Measurements from ENCODE around the gene GSTM1.
"Not testable (repeated sequence)": the region's sequence is repeated elsewhere in the genome, so short reads cannot be mapped to it uniquely, and the experiment has no call there.

GSTM1 gene

DNA sequence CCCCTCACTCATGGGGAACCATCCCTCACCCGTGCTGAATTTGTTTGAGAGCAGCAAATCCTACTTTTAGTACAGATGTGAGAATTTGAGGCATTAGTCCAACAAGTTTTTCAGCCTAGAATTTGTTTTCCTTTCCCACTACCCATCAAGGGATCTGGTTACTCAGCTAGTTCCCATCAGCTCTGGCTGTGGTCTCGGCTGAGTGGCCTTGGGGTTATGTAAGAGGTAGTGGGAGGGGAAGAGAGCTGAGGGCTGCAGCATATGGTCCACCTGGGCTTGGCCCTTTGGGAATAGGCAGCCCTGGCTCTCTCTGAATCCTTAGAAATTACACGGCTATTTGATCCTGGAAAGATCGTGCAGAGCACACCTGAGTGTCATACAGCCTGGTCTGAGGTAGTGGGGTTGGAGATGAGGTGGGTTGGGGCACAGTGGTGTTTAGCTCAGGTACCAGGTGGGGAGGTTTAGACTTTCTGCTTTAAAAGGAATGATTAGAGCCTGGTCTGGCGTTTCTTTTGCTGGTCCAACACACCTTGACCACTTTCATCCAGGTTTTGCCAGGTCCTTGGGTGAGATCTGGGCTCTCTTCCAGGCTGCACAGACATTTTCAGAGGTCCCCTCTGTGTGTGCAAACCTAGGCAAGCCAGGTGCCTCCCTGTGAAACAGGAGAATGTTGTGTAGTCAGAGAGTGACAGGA lies 27.5 kb upstream of the GSTM1 start:
- DNase-seq (ENCODE audit: low read depth) = no peak

DNA sequence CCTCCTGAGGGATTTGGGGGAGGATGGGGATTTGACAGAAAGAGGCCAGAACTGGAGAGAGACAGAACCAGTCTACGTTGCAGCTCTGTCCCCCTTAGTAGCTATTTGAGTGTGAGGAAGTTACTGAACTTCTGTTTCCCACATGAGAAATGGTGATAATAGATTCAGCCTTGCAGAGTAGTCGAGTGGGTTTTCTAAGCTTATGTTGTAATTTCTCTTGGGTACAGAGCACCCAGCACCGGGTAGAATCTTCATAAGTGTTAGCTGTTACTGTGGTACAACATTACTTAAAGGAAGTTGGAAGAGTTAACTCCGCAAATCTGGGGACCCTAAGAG lies 27.0 kb upstream of the GSTM1 start:
- DNase-seq (ENCODE audit: low read depth) = not testable (repeated sequence)

DNA sequence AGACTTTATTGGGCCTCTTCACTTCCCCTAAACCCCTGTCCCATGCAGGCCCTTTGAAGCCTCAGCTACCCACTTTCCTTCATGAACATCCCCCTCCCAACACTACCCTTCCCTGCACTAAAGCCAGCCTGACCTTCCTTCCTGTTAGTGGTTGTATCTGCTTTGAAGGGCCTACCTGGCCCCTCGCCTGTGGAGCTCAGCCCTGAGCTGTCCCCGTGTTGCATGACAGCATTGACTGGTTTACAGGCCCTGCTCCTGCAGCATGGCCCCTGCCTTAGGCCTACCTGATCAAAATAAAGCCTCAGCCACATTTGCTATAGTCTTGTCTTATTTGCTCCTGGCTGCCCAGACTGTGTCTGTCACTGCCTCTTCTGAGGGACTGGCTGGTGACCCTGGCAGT lies 26.2 kb upstream of the GSTM1 start:
- DNase-seq (ENCODE audit: low read depth) = no peak

DNA sequence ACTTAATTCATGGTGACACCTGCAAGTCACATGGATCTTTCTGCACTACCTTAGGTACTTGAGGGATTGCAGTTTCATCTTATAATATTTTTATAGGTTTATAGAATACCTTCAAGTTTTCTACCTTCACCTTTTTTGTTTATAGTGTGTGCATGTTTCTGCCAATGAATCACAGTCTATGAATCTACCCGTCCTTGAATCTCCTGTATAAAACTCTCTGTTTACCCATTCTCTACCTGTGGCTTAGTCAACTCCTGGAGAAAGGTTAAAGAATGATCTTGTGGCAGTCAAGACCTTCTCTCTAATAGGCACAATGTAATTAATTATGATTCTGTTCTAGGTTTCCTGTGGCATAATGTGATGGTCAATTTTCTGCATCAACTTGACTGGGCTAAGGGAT lies 22.9 kb upstream of the GSTM1 start:
- DNase-seq (ENCODE audit: low read depth) = no peak

DNA sequence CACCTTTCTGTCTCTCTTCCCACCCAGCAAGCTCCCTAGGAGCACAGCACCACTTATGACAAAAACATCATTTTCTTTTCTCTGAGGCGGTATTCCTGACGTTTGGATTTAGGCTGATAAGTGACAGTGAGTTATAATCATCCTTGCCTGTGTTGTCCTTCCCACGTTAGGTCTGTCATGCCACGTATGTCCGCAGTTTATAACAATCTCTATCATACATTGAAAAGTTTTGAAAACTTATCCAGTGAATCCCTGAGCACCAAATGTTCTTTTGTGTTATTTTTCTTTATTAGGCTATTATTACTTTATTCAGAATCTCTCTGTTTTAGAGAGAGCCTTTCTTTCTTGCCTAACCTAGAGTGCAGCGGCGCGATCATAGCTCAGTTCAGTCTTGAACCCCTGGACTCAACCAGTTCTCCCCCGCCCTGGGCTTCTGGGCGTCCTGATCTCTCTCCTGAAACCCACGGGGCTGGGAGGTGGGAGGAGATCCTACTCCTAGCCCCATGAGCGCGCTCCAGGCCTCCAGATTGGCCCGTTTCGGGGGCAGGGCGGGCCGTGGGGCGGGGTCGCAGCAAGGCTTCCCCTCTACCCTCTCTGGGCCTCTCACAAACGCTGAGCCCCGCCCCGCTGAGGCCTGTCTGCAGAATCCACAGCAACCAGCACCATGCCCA lies 20.0 kb upstream of the GSTM1 start, which contains the start of gene GSTM2:
GSTM2 (plus strand) TSS at position 606 of the 671 bp plus-strand sequence; CDS start at position 665, 59 bp downstream.
- peak; percentile 76 for DNase-seq (ENCODE audit: low read depth)

DNA sequence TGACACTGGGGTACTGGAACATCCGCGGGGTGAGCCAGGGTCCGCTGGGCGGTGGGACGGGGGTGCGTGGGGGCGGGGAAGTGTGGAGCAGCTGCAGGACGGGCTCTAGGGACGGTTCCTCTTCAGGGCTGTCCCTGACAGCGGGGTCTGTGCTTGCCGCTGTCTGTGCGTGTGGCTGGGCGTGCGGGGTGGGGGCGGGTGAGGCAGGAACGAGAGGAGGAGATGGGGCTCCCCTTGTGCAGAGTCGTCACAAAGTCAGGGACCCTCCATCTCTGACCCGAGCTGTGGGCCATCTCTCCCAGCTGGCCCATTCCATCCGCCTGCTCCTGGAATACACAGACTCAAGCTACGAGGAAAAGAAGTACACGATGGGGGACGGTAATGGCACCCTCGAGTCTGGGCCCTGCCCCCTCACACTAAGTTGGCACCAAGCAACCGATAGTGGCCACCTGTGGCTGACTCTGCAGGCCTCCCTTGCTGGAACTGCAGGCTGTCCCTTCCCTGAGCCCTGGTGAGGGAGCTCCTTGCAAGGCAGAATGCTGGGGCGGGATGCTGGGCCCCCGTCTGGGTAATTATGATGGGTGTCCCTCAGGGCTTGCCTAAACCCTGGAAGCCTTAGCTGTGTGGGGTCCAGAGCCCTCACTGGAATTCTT lies 19.4 kb upstream of the GSTM1 start:
- DNase-seq (ENCODE audit: low read depth) = no peak

DNA sequence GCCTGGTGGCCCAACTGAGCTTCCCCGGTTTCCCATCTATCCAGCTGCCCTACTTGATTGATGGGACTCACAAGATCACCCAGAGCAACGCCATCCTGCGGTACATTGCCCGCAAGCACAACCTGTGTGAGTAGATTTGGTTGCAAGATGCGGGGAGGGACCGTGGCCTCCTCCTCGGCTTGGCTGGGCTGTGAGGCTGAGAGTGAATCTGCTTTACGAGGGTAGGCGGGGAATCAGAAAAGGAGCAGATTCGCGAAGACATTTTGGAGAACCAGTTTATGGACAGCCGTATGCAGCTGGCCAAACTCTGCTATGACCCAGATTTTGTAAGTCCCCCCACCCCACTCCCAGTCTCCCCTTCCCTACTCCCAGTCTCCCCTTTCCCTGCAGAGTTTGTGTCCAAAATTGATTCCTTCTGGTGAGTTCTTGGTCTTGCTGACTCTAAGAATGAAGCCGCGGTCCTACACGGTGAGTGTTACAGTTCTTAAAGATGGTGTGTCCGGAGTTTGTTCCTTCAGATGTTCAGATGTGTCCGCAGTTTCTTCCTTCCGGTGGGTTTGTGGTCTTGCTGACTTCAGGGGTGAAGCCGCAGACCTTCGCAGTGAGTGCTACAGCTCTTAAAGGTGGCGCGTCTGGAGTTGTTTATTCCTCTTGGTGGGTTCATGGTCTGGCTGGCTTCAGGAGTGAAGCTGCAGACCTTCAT lies 18.2 kb upstream of the GSTM1 start:
- no peak for DNase-seq (ENCODE audit: low read depth)

DNA sequence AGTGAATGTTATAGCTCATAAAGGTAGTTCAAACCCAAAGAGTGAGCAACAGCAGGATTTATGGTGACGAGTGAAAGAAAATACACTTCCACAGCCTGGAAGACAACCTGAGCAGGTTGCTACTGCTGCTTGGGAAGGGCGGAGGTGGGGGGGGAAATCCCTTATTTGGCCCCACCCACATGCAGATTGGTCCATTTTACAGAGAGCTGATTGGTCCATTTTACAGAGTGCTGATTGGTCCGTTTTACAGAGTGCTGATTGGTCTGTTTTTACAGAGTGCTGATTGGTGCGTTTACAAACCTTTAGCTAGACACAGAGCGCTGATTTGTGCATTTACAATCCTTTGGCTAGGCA lies 17.7 kb upstream of the GSTM1 start:
- not testable (repeated sequence) for DNase-seq (ENCODE audit: low read depth)

DNA sequence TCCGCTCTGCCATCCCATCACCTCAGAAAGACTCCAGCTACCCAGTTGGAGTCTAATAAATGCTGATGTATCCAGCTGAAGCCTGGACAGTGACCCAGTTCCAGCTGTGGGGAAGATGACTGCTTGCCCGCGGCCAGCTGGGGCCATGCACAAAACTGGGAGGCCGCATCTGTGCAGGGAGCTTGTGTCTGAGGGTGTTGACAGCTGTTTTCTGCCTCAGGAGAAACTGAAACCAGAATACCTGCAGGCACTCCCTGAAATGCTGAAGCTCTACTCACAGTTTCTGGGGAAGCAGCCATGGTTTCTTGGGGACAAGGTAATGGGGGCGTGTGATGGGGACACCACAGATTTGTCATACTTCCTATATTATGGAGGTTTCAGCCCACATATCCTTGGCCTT lies 16.6 kb upstream of the GSTM1 start:
- no peak for DNase-seq (ENCODE audit: low read depth)

DNA sequence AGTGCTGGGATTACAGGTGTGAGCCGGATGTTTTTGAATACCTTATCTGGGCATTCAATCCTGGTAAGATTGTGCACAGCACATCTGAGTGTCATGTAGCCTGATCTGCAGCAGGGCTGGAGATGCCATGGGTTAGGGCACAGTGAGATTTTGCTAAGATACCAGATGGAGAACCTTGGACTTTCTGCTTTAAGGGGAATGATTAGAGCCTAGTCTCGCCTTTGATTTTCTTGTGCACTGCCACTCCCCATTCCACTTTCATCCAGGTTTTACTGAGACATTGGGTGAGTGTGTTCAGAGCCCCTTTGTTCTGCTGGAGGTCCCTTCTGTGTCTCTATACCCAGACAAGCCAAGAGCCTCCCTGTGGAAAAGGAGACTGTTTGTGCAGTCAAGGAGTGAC lies 13.8 kb upstream of the GSTM1 start:
- not testable (repeated sequence) for DNase-seq (ENCODE audit: low read depth)

DNA sequence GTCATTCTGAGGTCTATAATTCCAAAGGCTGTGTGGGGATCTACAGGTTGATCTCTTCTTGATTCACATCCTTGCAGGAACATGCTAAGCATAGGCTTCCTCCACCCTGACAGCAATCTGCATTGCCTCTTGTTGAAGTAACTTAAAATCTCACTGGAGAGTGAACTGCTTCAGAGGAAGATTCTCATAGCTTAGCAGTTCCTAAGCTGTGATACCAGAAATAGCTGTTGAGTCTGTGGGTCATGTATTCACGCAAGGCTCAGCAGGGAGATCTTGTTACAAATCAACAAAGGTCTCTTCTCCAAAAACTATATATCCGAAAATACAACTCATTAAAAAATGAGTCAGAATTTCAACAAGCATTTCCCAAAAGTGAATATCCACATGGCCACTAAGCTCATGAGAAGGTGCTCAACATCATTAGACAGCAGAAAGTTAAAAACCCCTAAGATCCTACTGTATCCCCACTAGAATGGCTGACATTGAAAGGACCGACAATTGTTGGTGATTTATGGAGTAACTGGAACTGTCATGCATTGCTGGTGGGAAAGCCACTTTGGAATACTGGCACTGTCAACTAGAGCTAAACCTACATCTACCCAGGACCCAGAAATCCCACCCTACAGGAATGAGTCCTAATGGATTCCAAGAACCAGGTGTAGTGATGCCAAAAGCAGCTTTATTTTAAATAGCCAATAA lies 10.8 kb upstream of the GSTM1 start:
- not testable (repeated sequence) for DNase-seq (ENCODE audit: low read depth)

DNA sequence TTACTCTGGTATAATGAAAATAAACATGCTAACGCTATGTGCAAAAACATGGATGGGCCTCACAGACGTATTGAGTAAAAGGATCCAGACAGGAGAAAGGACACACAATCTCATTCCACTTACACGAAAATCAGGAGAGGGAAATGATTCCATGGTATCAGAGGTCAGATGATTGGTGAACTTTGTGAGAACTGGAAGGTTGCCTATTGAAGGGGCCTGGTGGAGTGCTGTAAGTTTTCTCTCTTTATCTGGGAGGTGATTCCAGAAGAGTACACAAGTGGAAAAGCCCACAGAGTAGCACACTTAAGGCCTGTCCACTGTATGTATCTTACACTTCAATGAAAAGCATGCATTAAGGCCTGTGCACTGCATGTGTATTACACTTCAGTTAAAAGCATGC lies 10.2 kb upstream of the GSTM1 start:
- DNase-seq (ENCODE audit: low read depth) = no peak

DNA sequence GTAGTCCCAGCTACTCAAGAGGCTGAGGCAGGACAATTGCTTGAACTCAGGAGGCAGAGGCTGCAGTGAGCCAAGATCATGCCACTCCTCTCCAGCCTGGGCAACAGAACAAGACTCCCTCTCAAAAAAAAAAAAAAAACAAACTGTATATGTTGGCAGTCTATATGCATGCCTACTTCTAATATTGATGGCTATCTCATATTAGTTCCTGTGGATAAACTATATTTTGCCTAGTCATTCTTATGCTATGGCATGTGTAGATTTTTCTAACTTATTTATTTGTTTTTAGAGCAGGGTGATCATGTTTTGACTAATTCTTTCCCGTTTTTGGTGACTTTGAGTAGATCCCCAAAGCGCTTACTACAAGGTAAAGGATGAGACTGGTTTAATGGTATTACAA lies 9.0 kb upstream of the GSTM1 start:
- DNase-seq (ENCODE audit: low read depth) = not testable (repeated sequence)

DNA sequence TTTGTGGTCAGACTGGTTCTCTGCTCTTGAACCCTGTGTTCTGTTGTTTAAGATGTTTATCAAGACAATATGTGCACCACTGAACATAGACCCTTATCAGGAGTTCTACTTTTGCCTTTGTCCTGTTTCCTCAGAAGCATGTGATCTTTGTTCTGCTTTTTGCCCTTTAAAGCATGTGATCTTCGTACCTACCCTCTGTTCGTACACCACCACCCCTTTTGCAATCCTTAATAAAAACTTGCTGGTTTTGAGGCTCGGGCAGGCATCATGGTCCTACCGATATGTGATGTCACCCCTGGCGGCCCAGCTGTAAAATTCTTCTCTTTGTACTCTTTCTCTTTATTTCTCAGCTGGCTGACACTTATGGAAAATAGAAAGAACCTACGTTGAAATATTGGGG lies 2.8 kb upstream of the GSTM1 start:
- DNase-seq (ENCODE audit: low read depth) = not testable (repeated sequence)

DNA sequence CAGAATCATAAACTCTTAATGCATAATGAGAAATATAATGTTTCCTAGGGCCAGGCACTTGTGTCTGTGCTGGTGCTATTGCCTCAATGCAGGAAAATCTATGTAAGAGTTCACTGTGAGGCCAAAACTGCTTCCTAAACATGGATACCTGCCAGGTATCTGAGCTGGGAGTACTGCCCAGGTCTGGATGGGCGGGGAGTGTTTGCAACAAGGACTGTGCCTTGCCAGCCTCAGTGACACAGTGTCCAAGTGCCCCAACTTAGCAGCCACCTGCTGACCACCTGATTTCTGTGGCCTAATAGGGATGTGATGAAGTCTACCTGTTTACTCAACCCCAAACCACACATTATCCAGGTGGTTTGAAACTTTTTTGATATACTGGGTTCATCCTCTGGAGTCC lies 2.2 kb upstream of the GSTM1 start:
- not testable (repeated sequence) for DNase-seq (ENCODE audit: low read depth)

DNA sequence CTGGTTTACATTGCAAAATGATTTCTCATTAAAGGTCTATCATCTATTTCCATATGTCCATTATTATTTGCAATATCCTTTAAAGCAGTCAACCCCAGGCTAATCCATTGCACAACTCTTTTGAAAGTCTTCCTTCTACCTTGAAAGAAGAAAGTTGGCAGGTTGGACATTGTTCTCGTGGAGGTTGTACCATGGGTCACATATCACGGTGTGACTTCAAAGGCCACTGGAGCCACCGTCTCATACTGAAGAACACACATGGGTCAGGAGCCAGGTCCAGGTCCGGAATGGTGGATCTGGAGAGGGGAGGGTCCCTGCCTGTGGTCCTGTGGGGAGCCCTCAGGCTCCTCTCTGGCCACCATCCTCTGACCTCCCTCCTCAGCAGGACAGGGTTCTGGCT lies 1.7 kb upstream of the GSTM1 start:
- not testable (repeated sequence) for DNase-seq (ENCODE audit: low read depth)

DNA sequence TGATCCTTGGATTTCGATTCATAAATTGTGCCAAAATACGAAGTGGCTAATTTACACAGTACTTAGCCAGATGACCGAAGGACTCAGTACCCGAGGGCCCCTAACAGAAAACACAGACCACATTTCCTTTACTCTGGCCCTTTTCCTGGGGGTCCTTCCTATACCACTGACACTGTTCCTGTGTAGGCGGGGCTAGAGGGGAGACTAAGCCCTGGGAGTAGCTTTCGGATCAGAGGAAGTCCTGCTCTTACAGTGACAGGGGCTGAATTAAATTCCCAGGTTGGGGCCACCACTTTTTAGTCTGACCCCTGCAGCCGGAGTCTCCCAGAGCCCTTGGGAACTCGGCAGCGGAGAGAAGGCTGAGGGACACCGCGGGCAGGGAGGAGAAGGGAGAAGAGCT lies 508 bp upstream of the GSTM1 start:
- not testable (repeated sequence) for DNase-seq (ENCODE audit: low read depth)

DNA sequence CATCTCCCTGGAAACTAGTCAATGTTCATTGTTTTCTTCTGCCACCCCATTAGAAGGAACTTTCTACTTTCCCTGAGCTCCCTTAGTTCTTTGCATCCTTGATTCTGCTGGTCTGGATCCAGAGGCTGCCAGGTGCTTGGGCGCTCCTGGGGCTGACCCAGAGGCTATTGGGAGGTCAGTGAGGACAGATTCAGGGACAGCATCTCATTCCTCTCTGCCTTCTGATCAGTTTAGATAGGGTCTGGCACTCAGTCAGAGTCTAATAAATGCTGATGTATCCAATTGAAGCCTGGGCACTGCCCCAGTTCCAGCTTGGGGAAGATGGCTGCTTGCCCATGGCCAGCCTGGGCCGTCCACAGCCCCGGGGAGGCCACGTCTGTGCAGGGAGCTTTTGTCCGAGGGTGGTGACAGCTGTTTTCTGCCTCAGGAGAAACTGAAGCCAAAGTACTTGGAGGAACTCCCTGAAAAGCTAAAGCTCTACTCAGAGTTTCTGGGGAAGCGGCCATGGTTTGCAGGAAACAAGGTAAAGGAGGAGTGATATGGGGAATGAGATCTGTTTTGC lies 2.3 kb downstream of the GSTM1 start:
- DNase-seq (ENCODE audit: low read depth) = no peak

DNA sequence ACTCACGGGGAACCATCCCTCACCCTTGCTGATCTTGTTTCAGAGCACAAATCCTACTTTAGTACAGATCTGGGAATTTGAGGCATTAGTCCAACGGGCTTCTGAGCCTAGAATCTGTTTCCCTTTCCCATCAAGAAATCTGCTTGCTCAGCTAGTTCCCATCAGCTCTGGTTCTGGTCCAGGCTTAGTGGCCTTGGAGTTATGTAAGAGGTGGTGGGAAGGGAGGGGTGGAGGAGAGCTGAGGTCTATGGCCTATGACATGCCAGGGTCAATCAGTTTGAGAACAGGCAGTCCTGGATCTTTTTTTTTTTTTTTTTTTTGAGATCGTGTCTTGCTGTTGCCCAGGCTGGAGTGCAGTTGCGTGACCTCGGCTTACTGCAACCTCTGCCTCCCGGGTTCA lies 4.1 kb downstream of the GSTM1 start:
- no peak for DNase-seq (ENCODE audit: low read depth)

DNA sequence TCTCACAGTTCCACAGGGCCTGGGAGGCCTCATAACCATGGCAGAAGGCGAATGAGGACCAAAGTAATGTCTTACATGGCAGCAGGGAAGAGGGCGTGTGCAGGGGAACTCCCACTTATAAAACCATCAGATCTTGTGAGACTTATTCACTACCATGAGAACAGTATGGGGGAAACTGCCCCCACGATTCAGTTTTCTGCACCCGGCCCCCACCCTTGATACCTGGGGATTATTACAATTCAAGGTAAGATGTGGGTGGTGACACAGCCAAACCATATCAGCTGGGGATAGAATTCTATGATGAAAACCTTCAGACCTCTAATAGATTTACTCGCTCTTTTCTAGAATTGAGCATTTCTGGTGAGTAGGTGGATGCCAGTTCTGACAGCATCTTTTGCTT lies 6.8 kb downstream of the GSTM1 start:
- DNase-seq (ENCODE audit: low read depth) = not testable (repeated sequence)

DNA sequence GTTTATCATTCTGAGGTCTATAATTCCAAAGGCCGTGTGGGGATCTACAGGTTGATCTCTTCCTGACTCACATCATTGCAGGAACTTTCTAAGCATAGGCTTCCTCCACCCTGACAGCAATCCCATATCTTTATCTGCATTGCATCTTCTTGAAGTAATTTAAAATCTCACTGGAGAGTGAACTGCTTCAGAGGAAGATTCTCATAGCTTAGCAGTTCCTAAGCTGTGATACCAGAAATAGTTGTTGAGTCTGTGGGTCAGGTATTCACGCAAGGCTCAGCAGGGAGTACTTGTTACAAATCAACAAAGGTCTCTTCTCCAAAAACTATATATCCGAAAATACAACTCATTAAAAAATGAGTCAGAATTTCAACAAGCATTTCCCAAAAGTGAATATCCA lies 7.5 kb downstream of the GSTM1 start:
- DNase-seq (ENCODE audit: low read depth) = not testable (repeated sequence)

DNA sequence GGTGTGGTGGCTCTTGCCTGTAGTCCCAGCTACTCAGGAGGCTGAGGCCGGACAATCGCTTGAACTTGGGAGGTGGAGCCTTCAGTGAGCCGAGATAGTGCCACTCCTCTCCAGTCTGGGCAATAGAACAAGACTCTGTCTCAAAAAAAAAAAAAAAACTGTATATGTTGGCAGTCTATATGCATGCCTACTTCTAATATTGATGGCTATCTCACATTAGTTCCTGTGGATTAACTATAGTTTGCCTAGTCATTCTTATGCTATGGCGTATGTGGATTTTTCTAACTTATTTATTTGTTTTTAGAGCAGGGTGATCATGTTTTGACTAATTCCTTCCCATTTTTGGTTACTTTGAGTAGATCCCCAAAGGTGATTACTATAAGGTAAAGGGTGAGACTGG lies 9.4 kb downstream of the GSTM1 start:
- DNase-seq (ENCODE audit: low read depth) = no peak

Data from activated T-helper 9 cell treated with anti-CD3 and anti-CD28 coated beads, Interleukin-2, amount 50 U/mL, for 16 hours (primary cell).